Activated CD4-positive, alpha-beta T cell treated with anti-CD3 and anti-CD28 coated beads, Interleukin-2, Interleukin-6, amounts not matched to agents 100 ng/mL and 50 ng/mL, durations not matched to agents 16 hours and 8 hours (primary cell): ENCODE data around the gene IGSF21.

Source experiments
- DNase-seq: peaks from one replicate; pipeline ENCODE4 v3.0.0-alpha.2; 2020

Gene IGSF21

DNA sequence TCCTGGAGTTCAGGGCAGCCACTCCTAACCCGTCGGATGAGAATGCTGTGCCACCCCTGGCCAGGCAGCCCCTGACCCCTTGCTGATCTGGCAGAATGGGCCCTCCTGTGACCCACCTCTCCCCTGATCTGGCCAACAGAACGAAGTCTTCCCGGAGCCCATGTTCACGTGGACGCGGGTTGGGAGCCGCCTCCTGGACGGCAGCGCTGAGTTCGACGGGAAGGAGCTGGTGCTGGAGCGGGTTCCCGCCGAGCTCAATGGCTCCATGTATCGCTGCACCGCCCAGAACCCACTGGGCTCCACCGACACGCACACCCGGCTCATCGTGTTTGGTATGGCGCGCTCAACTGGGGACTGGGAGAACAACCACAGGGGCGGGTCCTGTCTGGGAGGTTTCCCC lies 269.1 kb downstream of the IGSF21 start:
- DNase-seq: no peak

DNA sequence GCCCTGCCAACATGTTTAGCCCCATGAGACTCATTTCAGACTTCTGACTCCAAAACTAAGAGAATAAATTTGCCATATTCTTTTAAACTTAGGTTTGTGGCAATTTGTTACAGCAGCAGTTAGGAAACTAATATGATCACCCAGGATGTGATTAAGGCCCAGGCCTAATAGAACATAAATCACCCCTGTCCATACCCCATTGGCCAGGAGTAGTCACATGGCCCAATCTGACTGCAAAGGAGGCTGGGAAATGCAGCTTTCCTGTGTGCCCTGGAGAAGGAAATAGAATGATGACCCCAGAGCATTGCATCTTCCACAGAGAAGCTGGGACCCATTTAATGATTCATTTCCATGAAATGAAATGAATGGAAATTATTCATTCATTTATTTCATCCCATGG lies 272.7 kb downstream of the IGSF21 start:
- no peak for DNase-seq

DNA sequence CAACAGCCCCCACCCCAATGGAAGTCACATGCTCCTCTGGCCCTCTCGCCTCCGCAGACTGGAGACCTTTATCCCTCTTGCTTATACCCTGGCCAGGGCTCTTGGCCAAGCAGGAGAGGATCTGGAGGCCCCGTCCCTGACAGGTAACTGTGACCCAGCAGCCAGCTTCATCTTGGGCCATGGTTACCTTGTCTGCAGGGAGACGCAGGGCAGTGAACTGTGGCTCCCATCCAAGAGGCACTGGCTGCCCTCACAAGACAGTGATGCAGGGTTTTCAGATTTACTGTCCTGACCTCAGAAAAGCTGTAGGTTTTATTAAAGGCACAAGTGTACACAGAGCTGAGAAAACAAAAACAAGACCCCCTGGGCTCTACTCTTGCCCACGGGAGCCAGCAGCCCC lies 276.5 kb downstream of the IGSF21 start:
- DNase-seq: no peak

DNA sequence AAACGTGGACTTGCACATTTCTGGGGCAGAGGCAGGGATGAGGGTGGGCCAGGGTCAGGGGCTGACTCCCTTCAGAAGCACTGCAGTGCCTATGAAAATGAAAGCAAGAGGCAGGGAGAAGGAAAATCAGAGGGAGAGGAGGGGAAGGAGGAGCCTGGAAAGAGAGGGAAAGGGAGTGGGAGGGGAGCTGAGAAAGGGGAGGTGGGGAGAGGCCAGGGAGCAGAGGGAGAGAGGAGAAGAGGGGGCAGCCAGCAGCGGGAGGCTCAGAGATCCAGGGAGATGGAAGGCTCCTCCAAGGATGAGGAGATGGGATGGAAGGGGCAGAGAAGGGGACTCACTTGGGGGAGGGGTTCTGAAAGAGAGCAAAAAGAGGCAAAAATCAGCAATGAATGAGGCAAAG lies 276.9 kb downstream of the IGSF21 start:
- DNase-seq: no peak

DNA sequence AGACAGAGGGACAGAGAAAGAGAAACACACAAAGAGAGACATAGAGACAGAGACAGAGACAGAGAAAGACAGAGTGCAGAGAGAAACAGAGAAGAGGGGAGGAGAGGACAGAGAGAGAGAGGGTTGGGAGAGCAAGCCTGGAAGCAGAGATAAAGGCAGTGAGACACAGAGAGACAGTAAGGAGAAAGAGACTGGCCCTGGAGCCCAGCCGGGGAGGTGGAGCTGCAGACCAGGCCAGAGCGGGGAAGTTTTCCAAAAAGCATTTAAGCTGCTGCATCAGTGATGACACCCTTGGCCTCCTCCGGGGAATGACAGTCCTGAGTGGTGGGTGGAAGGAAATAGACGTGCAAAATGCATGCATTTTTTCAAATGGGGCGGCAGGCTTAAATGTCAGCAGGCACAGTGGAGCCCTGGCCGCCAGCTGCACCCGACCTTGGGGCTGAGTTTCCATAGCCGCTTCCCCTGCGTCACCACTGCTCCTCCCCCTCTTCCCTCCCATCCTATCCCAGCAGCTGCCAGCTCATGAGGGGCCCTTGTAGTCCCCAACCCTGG lies 277.7 kb downstream of the IGSF21 start:
- DNase-seq: no peak

DNA sequence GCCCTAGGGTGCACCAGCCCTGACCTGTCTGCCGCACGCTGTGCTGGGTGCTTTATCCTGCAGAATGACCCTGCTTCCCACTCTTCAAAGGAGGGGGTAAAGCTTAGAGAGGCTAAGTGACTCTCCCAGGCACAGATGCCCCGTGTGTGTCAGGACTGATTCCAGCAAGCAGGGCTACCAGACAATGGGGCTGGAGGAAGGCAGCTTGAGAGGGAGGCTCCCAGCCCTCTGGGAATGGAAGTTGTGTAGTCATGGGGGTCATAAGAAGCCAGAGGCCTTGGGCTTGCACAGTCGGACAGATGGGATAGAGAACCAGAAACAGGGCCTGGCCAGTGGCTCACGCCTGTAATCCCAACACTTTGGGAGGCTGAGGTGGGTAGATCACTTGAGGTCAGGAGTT lies 279.0 kb downstream of the IGSF21 start:
- DNase-seq: no peak

DNA sequence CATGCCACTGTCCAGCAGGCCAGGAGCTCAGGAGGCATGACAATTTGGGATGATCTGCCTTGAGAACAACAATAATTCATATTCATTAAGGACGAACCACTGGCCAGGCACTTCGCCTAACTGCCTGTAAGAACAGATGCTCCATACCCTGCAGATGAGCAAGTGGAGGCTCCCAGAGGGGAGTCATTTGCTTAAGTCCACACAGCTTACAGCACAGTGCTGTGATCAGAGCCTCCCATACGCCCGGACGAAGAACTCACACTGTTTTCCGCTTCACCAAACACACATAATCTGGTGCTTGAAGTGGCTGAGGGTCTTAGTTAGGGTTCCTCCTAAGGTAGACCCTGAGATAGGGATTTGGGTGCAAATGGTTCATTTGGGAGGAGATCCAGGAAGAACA lies 279.7 kb downstream of the IGSF21 start:
- no peak for DNase-seq

DNA sequence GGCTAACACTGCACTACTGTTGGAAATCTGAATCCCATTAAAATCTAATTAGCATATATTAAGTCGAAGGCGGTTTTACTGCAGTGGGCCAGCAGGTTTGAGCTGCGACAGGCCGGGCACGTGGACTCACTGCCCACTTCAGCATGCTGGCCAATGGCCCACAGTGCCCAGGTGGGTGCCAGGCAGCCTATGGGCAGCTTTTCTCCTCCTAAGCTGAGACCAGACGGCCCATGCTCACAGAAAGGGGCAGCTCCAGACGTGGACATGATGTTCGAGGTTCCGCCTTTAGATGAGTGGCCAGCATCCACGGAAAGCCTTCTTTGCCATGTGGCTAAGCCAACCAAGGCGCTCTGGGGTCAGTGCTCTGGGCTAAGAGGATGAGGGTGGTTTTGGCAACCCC lies 283.4 kb downstream of the IGSF21 start:
- DNase-seq: no peak

DNA sequence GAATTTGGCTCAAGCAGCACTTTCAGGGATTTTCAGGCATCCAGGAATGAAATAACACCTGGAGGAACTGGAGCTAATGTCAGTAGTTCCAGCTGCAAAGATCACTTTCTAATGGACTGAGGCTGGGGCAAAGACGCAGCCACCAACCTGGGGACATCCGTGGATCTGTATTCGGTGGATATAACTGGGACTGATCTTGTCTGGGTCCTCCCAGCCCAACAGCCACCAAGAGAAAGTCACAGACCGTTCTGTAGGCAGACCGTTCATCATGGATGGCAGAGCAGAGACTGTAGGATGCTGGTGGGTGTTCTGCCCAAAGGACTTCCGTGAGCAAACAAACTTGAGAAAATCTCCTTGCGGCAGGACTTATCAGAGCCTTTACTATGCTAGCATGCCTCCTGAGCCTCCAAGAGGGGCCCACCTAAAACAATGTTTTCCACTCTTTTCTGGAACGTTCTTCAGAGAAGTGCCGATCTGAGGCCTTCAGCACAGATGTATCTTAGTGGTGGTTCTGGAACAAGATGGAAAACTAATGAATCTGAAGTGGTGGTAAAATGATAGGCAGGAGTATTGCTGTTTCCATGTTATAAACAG lies 287.1 kb downstream of the IGSF21 start:
- DNase-seq: no peak

DNA sequence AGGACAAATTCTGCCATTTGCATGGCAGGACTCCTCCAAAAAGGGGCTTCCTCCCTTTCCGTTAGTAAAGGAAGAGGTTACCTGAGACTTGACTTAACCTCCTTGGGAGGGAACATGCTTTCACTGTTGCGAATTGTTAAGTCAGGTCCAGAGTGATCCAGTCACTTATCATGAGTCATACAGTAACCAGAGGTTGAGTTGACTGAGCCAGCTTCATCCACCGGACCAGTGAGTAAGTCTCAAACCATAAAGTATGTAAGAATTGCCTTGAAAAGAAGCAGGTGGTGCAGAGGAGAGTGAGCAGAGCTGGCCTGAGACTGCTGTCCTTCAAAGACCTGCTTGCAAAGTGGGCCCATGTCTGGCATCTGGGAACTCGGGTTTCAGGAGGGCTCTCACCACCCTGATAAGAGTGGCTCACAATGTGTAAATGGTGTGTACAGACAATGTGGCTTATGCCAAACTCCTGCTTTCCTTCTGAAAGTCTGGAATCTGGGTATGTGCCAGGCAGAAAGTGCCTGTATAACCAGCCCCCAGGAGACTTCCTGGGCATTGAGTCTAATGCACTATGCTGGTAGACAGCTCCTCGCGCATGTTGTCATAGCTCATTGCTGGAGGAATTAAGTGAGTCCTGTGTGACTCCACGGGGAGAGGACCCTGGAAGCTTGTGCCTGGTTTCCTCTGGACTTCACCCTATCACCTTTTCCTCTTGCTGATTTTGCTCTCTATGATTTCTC lies 288.8 kb downstream of the IGSF21 start:
- peak; percentile 5 for DNase-seq

DNA sequence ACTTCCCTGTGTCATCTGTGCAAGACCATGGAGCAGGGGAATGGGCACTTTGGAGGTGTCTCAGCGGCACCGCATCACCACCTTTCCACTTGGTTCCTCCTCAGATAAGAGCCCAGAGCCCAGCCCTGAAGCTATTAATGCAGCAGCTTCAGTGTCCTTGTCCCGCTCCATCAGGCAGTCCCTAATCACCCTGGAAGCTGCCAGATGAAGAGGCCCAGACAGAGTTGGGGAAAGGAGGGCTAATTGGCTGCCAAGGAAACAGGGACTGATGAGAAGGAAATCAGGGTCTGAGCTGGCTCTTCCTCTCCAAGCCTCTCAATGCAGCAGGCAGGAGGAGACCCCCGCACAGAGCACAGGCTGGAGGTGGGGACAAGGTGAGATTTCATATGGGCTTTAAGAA lies 290.0 kb downstream of the IGSF21 start:
- DNase-seq: no peak

DNA sequence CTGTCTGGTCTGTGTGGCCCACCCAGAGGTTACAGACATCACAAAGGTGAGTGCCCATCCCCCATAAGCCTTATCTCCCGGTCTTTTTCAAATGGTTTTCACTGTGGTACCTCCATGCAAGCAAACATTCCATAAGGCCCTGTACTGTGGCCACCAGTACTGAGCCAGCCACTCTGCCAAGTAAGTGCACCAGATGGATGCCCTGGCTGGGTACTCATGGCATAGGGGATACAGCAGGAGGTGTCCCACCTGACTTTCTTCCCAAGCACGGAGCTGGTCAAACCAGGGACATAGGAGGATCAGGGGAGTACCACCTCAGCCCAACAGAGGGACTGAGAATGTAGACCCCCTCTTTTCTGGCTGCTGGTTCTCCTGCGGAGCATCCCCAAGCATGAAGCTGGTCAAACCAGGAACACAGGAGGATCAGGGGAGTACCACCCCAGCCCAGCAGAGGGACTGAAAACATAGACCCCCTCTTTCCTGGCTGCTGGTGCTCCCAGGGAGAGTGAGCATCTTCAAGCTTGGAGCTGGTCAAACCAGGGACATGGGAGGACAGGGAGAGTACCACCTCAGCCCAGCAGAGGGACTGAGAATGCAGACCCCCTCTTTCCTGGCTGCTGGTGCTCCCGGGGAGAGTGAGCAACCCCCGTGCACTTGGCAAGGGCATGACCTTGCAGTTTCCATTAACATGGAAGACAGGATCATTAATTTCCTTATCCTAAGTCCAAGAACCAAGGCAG lies 291.4 kb downstream of the IGSF21 start:
- DNase-seq: no peak

DNA sequence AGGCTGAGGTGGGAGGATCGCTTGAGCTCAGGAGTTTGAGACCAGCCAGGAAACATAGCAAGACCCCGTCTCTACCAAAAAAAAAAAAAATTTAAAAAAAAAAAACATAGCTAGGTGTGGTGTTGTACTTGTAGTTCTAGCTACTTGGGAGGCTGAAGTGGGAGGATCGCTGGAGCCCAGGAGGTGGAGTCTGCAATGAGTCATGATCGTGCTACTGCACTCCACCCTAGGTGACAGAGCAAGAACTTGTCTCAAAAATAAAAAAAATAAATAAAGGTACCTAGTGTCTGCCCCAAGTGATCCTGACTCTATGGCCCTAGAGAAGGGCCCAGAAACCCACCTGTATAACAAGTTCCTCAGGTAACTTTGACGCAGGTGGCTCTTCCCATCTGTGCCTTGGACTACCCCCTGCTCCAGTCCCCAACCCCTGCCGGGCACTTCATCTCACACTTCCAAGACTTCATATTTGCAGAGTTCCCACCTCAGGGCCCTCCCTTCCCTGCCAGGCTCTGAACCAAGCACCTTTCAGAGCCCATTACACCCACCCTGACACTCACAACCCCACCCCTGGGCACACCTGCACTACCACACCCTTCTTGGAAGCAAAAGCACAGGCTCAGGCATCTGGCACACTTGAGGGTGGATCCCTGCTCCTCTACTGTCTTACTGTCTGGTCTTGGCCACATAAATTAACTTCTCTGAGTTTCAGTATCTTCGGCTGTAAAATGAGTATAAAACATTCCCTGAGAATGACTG lies 292.9 kb downstream of the IGSF21 start:
- no peak for DNase-seq

DNA sequence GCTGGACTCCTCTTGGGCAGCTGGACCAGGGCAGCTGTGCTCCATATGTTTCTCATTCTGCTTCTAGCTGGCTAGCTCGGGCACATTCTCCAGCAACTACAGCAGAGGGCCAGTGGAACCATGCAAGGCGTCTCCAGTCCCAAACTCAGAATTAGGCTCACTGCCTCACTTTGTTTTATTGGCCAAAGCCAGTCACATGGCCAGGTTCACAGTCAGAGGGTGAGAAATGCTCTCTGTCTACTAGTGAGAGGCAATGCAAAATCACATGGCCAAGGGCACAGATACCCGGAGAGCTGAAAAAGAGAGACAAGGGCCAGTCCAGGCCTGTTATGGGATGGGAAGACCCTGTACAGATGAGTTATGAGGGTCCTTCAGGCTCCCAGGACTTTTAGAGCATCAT lies 294.3 kb downstream of the IGSF21 start:
- DNase-seq: no peak

DNA sequence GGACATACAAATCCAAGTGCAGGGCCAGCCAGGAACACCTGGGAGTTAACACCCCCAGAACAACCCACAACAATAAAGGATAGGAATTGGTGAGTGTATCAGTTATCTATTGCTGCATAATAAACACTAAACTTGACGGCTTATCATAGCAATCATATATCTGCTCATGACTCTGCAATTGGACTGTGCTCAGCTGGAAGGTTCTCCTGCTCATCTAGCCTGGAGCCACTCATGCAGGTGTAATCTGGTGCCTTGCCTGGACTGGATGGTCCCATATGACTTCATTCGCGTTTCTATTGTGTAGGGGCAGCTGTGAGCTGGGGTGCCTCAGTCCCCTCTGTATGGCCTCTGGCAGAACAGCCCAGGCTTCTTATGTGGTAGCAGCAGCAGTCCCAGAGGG lies 296.9 kb downstream of the IGSF21 start:
- DNase-seq: no peak

DNA sequence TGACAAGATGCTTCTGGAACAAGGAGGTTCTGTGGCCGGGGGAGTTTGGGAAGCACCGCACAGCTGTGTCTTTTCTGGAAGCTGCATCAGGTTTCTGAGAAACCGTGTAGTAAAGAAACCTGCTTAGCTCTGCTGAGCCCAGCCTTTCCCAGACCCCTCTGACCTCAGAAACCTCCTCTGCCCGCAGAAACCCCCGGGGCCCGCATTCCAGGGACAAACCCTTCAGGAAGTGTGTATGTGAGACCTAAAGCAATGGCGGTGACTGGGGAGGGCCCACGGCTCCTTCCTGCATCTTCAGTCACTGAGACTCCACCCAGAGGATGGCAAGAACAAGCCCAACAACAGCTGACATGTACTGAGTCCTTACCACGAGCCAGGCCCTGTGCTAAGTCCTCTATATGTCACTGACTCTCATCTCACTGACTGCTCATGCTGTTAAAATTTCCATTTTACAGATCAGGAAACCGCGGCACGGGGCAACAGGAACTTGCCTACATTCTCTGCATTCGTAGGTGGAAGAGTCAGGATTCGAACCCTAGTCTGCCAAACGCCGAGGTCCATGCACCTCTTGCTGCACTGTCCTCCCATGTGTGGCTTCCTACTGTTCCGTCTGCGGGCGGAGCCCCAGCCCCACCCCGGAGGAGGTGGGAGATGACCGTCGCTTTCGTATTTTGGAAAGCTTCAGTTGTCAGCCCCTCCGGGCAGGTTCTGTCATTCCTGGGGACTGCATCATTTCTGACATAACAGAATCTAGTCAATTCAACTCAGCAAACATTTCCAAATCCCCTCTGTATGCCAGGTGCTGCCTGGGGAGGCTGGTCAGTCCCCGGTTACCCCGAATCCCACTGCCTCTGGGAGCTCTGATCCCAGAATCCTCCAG lies 299.8 kb downstream of the IGSF21 start:
- no peak for DNase-seq

DNA sequence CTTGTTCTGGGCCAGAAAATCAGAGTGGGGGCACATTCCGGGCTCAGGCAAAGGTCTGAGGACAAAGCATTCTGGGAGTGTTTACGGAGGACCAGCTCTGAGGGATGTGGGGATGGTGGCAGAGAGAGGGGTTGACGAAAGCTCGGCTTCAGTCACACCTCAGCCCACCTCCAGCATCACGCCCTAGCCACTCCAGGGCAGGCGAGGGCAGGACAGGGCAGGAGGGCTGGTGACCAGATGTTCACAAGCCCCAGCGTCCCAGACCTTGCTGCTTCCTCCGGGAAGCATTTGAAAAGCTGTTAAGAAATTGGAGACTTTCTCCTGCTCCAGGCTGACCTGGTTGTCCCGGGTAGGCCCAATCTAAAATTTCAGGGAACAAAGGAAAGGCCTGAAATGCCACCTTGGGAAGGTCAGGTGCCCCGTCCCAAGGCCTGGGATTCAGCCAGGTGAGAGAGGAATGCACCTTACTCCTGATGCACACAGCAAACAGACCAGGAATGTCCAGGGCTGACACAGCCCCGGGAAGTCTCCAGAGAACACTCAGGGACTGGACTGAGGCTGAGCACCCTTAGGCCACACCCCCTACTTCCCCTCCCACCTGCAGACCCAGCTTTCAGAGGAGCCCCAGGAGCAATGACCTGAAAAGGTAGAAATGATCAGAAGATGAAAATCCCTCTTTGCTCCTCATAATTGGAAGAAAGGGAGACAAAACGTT lies 301.2 kb downstream of the IGSF21 start:
- DNase-seq: no peak

DNA sequence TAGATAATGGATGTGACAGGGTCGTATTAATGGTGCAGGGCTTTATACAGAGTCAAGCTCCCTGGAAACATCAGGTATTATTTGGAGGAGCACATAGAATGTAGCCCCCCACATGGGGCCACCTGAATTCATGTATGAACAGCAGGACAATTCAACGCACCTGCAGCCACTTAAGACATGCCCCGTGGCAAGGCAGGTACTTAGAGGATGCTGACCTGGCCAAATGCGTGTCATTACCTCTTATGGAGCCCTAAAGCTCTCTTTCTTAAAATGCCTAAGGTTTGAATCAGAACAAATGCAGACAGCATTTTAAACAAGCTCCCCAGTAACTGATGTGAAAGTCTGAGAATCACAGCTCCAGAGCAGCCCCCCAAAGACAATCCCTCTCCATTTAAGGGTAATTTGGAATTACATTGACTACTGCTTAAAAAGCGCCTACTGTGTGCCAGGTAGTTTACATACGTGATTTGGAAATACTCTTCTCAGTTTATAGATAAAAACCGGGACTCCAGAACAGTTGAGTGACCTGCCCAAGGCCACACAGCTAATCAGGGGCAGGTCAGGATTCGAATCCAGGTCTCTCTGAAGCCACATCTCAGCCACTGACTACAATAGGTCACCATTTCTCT lies 302.1 kb downstream of the IGSF21 start:
- no peak for DNase-seq

DNA sequence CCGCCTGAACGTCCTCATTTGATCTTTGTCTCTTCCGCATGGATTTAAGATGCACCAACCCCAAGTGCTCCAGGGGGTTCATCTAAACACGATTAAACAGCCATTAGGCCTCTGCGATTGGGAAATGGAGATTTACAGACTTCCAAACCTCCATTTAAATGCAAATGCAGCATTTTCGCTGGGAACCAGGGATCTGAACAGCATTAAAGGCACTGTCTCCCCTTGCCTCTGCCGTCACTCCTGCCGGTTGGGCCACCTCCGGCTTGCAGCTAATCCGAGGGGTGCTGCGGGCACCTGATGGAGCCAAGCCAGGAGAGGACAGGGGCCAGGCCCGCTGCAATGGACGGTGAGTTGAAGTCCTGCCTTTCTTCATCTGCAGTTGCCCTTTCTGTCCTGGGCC lies 302.8 kb downstream of the IGSF21 start:
- DNase-seq: no peak

DNA sequence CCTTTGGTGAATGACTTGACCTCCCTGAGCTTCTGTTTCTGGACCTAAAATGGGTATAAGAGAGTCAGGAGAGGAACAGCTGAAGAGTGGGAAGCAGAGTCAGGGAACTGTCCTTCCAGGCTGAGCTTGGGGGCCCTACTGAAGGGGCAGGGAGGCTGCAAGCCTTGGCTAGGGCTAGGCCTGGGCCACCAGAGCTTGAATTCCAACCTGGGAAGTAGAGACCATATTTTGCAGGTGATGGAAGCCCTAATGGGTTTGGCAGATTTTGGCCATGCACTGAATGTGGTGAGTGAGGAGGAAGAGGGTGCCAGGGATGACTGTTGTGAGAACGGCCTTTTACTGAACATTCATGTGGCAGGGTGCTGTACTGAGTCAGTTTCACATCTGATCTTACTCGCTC lies 303.7 kb downstream of the IGSF21 start:
- DNase-seq: no peak
